Stimulated activated CD4-positive, alpha-beta T cell treated with anti-CD3 and anti-CD28 coated beads, Interleukin-2, amount 100 ng/mL, for 48 hours (primary cell): ENCODE results near the gene JPH2.

ENCODE experiments used
- DNase-seq, 2 donors: peaks; one replicate each; pipeline ENCODE4 v3.0.0-alpha.2; 2020

JPH2 gene

GRCh38 chr20:44186674-44187053 is 324 bp downstream of the JPH2 start:
- no peak for DNase-seq

DNA sequence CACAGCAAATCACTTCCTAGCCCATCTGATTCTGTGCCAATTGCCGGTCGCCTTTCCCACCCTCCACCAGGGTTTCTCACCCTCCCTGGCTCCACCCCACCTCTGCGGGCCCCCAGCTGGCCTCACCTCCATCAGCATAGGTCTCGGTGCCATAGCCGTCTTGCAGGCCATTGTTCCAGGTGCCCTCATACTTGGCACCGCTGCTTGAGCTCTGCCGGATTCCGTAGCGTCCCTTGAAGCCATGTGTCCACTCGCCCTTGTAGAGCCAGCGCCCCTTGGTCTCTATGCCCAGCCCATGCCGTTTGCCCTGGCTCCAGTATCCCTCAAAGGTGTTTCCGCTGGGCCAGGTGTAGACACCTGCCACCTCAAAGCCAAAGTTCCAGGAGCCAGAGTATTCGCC is 787 bp downstream of the JPH2 start:
- no peak for DNase-seq

- DNase-seq, result no peak
These were observed 1.4 kb downstream of the JPH2 start for GRCh38 chr20:44185574-44185973.

DNA sequence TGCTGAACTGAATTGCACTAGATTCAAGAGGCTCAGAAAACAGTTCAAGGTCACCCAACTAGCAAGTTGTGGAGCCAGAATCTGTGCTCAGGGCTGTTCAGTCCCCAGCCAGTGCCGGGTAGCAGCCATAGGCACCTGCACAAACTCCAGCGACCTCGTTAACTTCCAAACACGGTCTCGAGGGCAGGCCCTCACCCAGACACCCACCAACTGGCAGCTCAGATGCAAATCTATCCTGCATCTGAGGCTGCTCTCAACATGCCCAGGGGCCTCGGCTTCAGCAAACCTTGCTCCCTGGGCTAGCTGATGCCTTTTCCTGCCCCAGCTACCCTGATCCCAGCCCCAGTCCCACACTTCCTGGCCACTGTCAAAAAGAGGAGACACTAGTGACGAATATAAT is 3.7 kb downstream of the JPH2 start:
- no peak for DNase-seq

- DNase-seq, result no peak
These were observed 4.1 kb downstream of the JPH2 start for GRCh38 chr20:44182863-44183262.

- no peak for DNase-seq
These were observed 4.7 kb downstream of the JPH2 start for GRCh38 chr20:44182135-44182765.

DNA sequence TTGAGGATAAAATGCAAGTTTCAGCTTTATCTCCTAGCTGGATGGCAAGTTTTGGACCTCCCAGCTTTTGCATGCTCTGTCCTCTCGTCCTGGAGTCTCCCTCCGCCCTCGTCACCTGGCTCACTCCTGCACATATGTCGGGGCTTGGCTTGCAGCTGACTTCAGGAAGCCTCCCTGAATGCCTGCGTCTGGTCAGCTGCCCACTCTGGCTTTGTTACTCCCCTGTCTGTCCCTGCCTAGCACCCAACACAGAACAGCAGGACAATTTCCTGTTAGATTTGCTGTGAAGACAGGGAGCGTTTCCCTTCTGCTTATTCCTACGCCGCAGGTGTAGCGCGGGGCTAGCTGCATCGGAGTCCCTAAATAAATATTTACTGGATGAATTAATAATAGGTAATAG is 5.4 kb downstream of the JPH2 start:
- no peak for DNase-seq

DNA sequence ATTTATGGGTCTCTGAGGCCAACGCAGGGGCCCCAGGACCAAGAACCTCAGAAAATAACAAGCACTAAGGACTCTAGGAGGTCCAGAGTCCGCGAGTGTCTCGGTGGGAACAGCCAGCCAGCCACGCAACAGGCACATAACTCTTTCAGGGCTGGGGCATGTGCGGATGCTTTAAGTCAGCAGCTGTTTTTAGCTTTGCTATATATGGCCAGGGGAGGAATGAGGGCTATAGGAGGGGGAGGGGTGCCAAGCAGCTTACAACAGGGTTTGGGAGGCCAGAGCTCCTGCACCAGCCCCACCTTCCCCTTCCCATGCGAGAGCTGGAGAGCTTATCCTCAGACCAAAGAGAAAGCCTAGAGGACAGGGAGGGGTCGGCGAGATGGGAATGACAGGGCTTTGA is 6.2 kb downstream of the JPH2 start:
- no peak for DNase-seq

GRCh38 chr20:44176833-44177534 is 10.0 kb downstream of the JPH2 start:
- no peak for DNase-seq

DNA sequence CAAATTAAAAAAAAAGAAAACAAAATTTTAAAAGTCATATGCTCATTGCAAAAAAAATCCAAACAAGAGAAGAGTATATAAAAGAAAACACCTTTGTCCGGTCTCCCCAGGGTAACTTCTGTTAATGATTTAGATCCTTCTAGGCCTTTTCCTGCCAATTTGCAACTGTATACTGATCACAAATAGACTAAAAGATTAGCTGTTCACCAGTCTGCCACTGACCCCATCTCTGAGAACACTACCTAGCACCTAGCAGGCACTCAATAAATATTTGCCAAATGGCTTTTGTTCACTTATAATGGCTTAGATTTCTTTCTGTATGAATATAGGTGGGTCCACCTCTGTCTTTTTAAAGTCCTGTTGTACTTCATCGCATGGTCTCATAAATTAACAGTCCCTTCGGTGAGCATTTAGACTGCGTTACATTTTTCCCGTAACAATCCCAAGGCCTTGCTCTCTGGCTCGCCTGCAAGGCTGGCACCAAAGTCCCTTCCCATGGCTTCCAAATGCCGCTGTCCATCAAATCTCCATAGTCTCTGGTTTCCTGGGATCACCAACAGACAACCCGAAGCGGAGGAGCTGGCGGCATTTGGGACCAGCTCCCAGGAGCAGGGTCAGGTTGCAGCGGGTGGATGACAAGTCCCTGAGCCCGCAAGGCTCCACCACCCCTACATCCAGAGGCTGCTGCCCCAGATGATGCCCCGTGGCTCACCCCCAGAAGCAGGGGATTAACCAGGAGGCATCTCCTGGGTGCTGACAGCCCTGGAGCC is 11.8 kb downstream of the JPH2 start:
- no peak for DNase-seq

DNA sequence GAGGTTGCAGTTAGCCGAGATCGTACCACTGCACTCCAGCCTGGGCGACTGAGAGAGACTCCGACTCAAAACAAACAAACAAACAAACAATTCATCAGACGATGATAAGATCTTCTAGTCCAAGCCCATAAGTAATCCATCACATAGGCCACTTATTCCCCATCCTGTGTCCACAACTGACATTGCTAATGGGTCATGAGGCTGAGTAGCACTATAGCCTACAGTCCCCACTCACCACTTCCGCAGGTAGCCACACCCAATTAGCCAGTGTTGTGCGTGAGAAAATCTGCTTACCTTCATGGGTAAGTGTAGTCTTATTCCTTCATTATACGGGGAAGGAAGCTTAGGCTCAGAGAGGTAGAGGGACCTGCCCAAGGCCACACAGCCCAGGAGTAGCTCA is 13.1 kb downstream of the JPH2 start:
- DNase-seq, result no peak

- no peak for DNase-seq
These were observed 13.9 kb downstream of the JPH2 start for GRCh38 chr20:44173116-44173515.

- DNase-seq, result no peak
These were observed 14.4 kb downstream of the JPH2 start for GRCh38 chr20:44172572-44172950.

DNA sequence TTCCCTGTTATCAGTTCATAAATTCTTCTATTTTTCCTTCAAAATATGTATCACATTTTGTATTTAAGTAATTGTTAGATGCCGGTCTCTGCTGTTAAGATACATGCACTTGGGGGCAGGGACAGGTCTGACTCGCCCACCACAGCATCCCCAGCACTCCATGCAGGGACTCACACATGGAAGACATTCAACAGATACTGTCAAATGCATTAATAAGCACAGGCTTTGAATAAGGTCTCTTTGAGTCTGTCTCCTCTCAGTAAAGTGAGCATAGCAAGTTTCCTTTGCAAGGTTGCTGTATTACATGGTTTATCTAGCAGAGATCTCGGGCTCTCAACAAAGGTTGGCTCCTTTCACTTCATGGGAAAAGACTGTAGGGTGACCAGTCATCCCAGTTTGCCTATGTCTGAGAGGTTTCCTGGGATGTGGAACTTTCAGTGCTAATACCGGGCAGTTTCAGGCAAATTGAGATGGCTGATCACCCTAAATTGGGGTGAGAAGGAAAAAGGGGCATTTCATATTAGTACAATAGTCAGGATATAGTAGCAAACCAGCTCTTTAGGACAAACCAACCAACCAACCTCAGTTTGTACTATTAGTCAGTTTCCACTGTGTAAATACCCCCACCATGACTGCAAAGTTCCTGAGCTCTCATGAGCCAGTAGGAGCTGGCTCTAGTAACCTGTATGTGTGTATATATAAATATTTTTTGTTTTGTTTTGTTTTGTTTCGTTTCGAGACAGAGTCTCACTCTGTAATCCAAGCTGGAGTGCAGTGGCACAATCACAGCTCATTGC is 15.0 kb downstream of the JPH2 start:
- no peak for DNase-seq

- DNase-seq, result no peak
These were observed 16.1 kb downstream of the JPH2 start for GRCh38 chr20:44170816-44171410.

- DNase-seq, result no peak
These were observed 19.3 kb downstream of the JPH2 start for GRCh38 chr20:44167736-44168135.

GRCh38 chr20:44166477-44166876 is 20.5 kb downstream of the JPH2 start:
- DNase-seq, result no peak

GRCh38 chr20:44166008-44166407 is 21.0 kb downstream of the JPH2 start:
- DNase-seq, result no peak

DNA sequence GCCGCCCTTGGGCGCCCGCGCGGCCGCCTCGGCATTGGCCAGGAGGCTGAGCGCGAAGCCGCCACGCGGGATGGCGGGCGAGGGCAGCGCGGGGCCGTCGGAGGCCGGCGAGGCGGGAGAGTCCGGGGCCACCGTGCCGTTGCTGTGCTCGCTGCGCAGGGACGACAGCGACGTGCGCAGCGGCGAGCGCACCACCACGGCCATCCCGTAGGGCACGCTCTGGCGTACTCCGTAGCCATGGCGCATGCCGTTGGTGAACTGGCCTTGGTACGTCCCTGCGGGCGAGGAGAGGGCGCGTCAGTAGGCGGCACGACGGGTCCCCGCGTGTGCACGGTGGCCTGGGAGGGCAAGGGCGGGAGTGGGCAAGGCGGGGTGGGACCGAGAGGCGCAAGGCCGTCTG is 26.9 kb downstream of the JPH2 start:
- no peak for DNase-seq

GRCh38 chr20:44159711-44160110 is 27.3 kb downstream of the JPH2 start:
- DNase-seq, result no peak

DNA sequence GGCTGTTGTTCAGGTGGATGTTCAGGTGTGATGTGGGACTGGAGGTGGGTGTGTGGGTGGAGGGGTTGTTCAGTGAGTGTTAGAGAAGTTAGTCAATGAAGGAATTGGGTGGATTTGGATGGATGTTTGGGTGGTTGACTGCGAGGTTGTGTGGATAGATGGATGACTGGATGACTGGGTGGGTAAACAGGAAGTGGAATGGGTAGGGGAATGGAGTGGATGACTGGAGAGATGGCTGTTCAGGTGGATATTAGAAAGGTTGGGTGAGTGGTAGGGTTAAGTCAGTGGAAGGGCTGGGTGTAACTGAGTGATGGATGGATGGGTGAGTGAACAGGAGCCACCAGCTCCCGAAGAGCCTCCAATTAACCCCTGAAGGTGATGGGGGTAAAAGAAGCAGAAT is 27.9 kb downstream of the JPH2 start:
- DNase-seq, result no peak

DNA sequence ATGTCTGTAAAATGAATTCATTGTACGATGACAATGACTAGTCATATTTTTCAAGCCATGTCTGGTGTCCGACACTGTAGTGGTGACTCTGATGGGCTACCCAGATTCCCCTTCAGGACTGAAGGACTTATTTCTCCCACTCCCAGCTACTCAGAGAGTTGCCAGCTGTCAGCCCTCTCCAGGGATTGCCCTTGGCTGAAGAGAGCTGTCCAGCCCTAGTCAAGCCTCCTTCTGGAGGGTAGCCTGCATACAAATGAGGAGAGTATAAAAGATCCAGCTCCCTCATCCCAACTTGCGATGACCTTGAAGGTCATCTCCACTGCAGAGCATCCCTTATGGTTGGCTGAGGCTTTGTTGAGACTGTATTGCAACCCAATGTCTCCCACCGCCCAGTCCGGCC is 29.9 kb downstream of the JPH2 start:
- DNase-seq, result no peak

- DNase-seq, result no peak
These were observed 32.4 kb downstream of the JPH2 start for GRCh38 chr20:44154521-44155001.
